Measurements from ENCODE around the gene RBBP8.

GRCh38 chr18:23072079-23072478, 139.0 kb downstream of the RBBP8 start:
- TF ChIP-seq POLR2AphosphoS5 (IDR thresholded peaks at IDR 0.05) (no peak), CTCF (IDR thresholded peaks at IDR 0.05; ENCODE audit: poor library complexity, severe bottlenecking) (no peak), REST (IDR thresholded peaks at IDR 0.05; ENCODE audit: borderline replicate concordance) (no peak), EZH2 (IDR thresholded peaks at IDR 0.05; ENCODE audit: borderline replicate concordance, insufficient read depth, low read length, poor library complexity, severe bottlenecking) (no peak), SMC3 (conservative IDR thresholded peaks at IDR 0.05; ENCODE audit: poor library complexity) (no peak)
